ENCODE measurements around the gene SPATA33.

Gene SPATA33

GRCh38 chr16:89657442-89658220 is at the start of gene SPATA33, which contains the start of gene CHMP1A:
Gene SPATA33 (plus strand): TSS chr16:89657836. CDS start chr16:89657912, 76 bp downstream.
Gene CHMP1A (minus strand): TSS chr16:89657708. CDS start chr16:89657588, 120 bp downstream.
- peaks cover 40% of the 10 kb centered on the region for H3K36me3 ChIP-seq (ENCODE audit: insufficient read depth, low read length)
- H3K9me3 ChIP-seq (ENCODE audit: low read length), result peaks cover 3% of the 10 kb centered on the region

GRCh38 chr16:89607937-89608740 is 49.5 kb upstream of the SPATA33 start:
- no peak overlapping the region for H2AFZ ChIP-seq (ENCODE audit: low read depth, low read length)
- no peaks in the 10 kb centered on the region for H3K36me3 ChIP-seq (ENCODE audit: insufficient read depth, low read length)
- H3K4me1 ChIP-seq (ENCODE audit: insufficient read depth, low read length), result peaks cover 5% of the 10 kb centered on the region
- H3K9me3 ChIP-seq (ENCODE audit: low read length), result no peaks in the 10 kb centered on the region
- H3K27me3 ChIP-seq (ENCODE audit: insufficient read depth, low read length), result no peaks in the 10 kb centered on the region
- no peak overlapping the region for H3K4me3 ChIP-seq (ENCODE audit: low read length)

More at GRCh38 chr16:89657442-89658220, at the start of gene SPATA33, which contains the start of gene CHMP1A:
- H2AFZ ChIP-seq (ENCODE audit: low read depth, low read length), result peak within 1 kb of the TSS; percentile 77
- no peaks in the 10 kb centered on the region for H3K27me3 ChIP-seq (ENCODE audit: insufficient read depth, low read length)
- peaks cover 13% of the 10 kb centered on the region for H3K4me1 ChIP-seq (ENCODE audit: insufficient read depth, low read length)
- H3K4me3 ChIP-seq (ENCODE audit: low read length), result peak within 1 kb of the TSS; percentile 92

GRCh38 chr16:89610108-89610453 is 47.6 kb upstream of the SPATA33 start:
- Histone ChIP-seq H2AFZ (ENCODE audit: low read depth, low read length) (no peak overlapping the region), H3K9me3 (ENCODE audit: low read length) (no peaks in the 10 kb centered on the region), H3K36me3 (ENCODE audit: insufficient read depth, low read length) (no peaks in the 10 kb centered on the region), H3K4me1 (ENCODE audit: insufficient read depth, low read length) (peaks cover 8% of the 10 kb centered on the region), H3K27me3 (ENCODE audit: insufficient read depth, low read length) (no peaks in the 10 kb centered on the region), H3K4me3 (ENCODE audit: low read length) (no peak overlapping the region)

- Histone ChIP-seq H3K36me3 (ENCODE audit: insufficient read depth, low read length) (no peaks in the 10 kb centered on the region), H3K4me3 (ENCODE audit: low read length) (no peak overlapping the region), H2AFZ (ENCODE audit: low read depth, low read length) (no peak overlapping the region), H3K9me3 (ENCODE audit: low read length) (no peaks in the 10 kb centered on the region), H3K27me3 (ENCODE audit: insufficient read depth, low read length) (no peaks in the 10 kb centered on the region), H3K4me1 (ENCODE audit: insufficient read depth, low read length) (peaks cover 8% of the 10 kb centered on the region)
Observed at GRCh38 chr16:89612415-89613166, 45.0 kb upstream of the SPATA33 start.

GRCh38 chr16:89613231-89613953 is 44.2 kb upstream of the SPATA33 start, which contains the start of gene DPEP1:
Gene DPEP1 (plus strand): TSS chr16:89613642. CDS start chr16:89630411, 16,769 bp downstream.
- H3K4me1 ChIP-seq (ENCODE audit: insufficient read depth, low read length), result peaks cover 8% of the 10 kb centered on the region
- no peak within 1 kb of the TSS for H3K4me3 ChIP-seq (ENCODE audit: low read length)
- no peaks in the 10 kb centered on the region for H3K36me3 ChIP-seq (ENCODE audit: insufficient read depth, low read length)

GRCh38 chr16:89613954-89614459 is 43.6 kb upstream of the SPATA33 start:
- Histone ChIP-seq H3K4me1 (ENCODE audit: insufficient read depth, low read length) (peaks cover 8% of the 10 kb centered on the region), H2AFZ (ENCODE audit: low read depth, low read length) (no peak overlapping the region), H3K36me3 (ENCODE audit: insufficient read depth, low read length) (no peaks in the 10 kb centered on the region), H3K27me3 (ENCODE audit: insufficient read depth, low read length) (no peaks in the 10 kb centered on the region), H3K4me3 (ENCODE audit: low read length) (no peak overlapping the region), H3K9me3 (ENCODE audit: low read length) (no peaks in the 10 kb centered on the region)

More at GRCh38 chr16:89613231-89613953, 44.2 kb upstream of the SPATA33 start, which contains the start of gene DPEP1:
- Histone ChIP-seq H3K9me3 (ENCODE audit: low read length) (no peaks in the 10 kb centered on the region), H3K27me3 (ENCODE audit: insufficient read depth, low read length) (no peaks in the 10 kb centered on the region), H2AFZ (ENCODE audit: low read depth, low read length) (no peak within 1 kb of the TSS)

GRCh38 chr16:89615176-89615575 is 42.5 kb upstream of the SPATA33 start:
- Histone ChIP-seq H2AFZ (ENCODE audit: low read depth, low read length) (no peak overlapping the region), H3K4me3 (ENCODE audit: low read length) (no peak overlapping the region), H3K4me1 (ENCODE audit: insufficient read depth, low read length) (peaks cover 8% of the 10 kb centered on the region), H3K9me3 (ENCODE audit: low read length) (no peaks in the 10 kb centered on the region), H3K27me3 (ENCODE audit: insufficient read depth, low read length) (no peaks in the 10 kb centered on the region), H3K36me3 (ENCODE audit: insufficient read depth, low read length) (no peaks in the 10 kb centered on the region)

GRCh38 chr16:89615596-89616090 is 42.0 kb upstream of the SPATA33 start:
- no peaks in the 10 kb centered on the region for H3K36me3 ChIP-seq (ENCODE audit: insufficient read depth, low read length)
- H3K4me3 ChIP-seq (ENCODE audit: low read length), result no peak overlapping the region
- no peak overlapping the region for H2AFZ ChIP-seq (ENCODE audit: low read depth, low read length)
- no peaks in the 10 kb centered on the region for H3K9me3 ChIP-seq (ENCODE audit: low read length)
- H3K27me3 ChIP-seq (ENCODE audit: insufficient read depth, low read length), result no peaks in the 10 kb centered on the region
- H3K4me1 ChIP-seq (ENCODE audit: insufficient read depth, low read length), result peaks cover 8% of the 10 kb centered on the region

GRCh38 chr16:89616623-89617022 is 41.0 kb upstream of the SPATA33 start:
- no peaks in the 10 kb centered on the region for H3K9me3 ChIP-seq (ENCODE audit: low read length)
- no peaks in the 10 kb centered on the region for H3K27me3 ChIP-seq (ENCODE audit: insufficient read depth, low read length)
- no peaks in the 10 kb centered on the region for H3K36me3 ChIP-seq (ENCODE audit: insufficient read depth, low read length)
- H3K4me1 ChIP-seq (ENCODE audit: insufficient read depth, low read length), result peaks cover 8% of the 10 kb centered on the region
- no peak overlapping the region for H3K4me3 ChIP-seq (ENCODE audit: low read length)
- no peak overlapping the region for H2AFZ ChIP-seq (ENCODE audit: low read depth, low read length)

- no peaks in the 10 kb centered on the region for H3K9me3 ChIP-seq (ENCODE audit: low read length)
- no peaks in the 10 kb centered on the region for H3K27me3 ChIP-seq (ENCODE audit: insufficient read depth, low read length)
- no peak overlapping the region for H2AFZ ChIP-seq (ENCODE audit: low read depth, low read length)
- H3K4me1 ChIP-seq (ENCODE audit: insufficient read depth, low read length), result peaks cover 8% of the 10 kb centered on the region
- H3K36me3 ChIP-seq (ENCODE audit: insufficient read depth, low read length), result no peaks in the 10 kb centered on the region
- H3K4me3 ChIP-seq (ENCODE audit: low read length), result no peak overlapping the region
Observed at GRCh38 chr16:89617036-89617435, 40.6 kb upstream of the SPATA33 start.

GRCh38 chr16:89618109-89618998 is 39.3 kb upstream of the SPATA33 start:
- no peak overlapping the region for H2AFZ ChIP-seq (ENCODE audit: low read depth, low read length)
- no peaks in the 10 kb centered on the region for H3K27me3 ChIP-seq (ENCODE audit: insufficient read depth, low read length)
- no peak overlapping the region for H3K4me3 ChIP-seq (ENCODE audit: low read length)
- H3K4me1 ChIP-seq (ENCODE audit: insufficient read depth, low read length), result peaks cover 2% of the 10 kb centered on the region
- no peaks in the 10 kb centered on the region for H3K9me3 ChIP-seq (ENCODE audit: low read length)
- no peaks in the 10 kb centered on the region for H3K36me3 ChIP-seq (ENCODE audit: insufficient read depth, low read length)
